IMR-90 (cell line): ENCODE data around the gene NOXRED1. TPM values are rescaled to one million over a fixed set of nuclear protein-coding genes. Genes with fewer than 3 reads are reported as not detected.

Source experiments
- ATAC-seq: fragments of 200-7000 bp; cut with Tn5 transposase; 2 replicates; pipeline ENCODE4 v1.9.1; 2020; ENCODE audit warnings: low read depth, mild to moderate bottlenecking, moderate library complexity
- BruUV-seq: library from RNA; stranded (reverse); fragments of 400-500 nt; replicated peaks from 2 replicates; lab custom pipeline; 2021; lab: Mats Ljungman, UMichigan
- CTCF ChIA-PET: fragments of 300-600 bp; formaldehyde crosslinking; extraction: SDS; loops from one replicate; lab custom pipeline; 2021; ENCODE audit warnings: antibody characterized with exemption; lab: Yijun Ruan, JAX
- POLR2A ChIA-PET: fragments of 300-600 bp; sonication (Branson Sonifier 250); formaldehyde crosslinking; loops from one replicate; lab custom pipeline; 2022; ENCODE audit warnings: antibody characterized with exemption; ENCODE audit not compliant: unreplicated experiment; lab: Charles Lee
- DNase-seq: peaks from one replicate; pipeline ENCODE4 v3.0.0; 2013
- H2AFZ ChIP-seq: replicated peaks from 2 replicates; pipeline ENCODE3; 2013; ENCODE audit warnings: low read length, mild to moderate bottlenecking; ENCODE audit not compliant: poor library complexity
- H2AK5ac ChIP-seq: 2 replicates; pipeline ENCODE4 v1.6.1; 2013; ENCODE audit warnings: low read depth, low read length, inconsistent platforms
- H2AK9ac ChIP-seq: replicated peaks from 2 replicates; pipeline ENCODE3; 2013; ENCODE audit warnings: mild to moderate bottlenecking, low read depth, low read length, moderate library complexity; ENCODE audit not compliant: poor library complexity
- H2BK120ac ChIP-seq: 2 replicates; pipeline ENCODE4 v1.6.1; 2013; ENCODE audit warnings: low read depth, low read length, inconsistent platforms
- H2BK15ac ChIP-seq: 3 replicates; pipeline ENCODE4 v1.6.1; 2013; ENCODE audit warnings: low read depth, low read length, inconsistent platforms
- H2BK20ac ChIP-seq: 2 replicates; pipeline ENCODE4 v1.6.1; 2013; ENCODE audit warnings: low read depth, mild to moderate bottlenecking, inconsistent platforms, low read length, moderate library complexity
- H2BK5ac ChIP-seq: 2 replicates; pipeline ENCODE4 v1.6.1; 2013; ENCODE audit warnings: mild to moderate bottlenecking, low read depth, low read length, inconsistent platforms; ENCODE audit not compliant: poor library complexity, severe bottlenecking
- H3K14ac ChIP-seq: replicated peaks from 2 replicates; pipeline ENCODE4 v1.6.1; 2013; ENCODE audit warnings: low read depth, low read length, inconsistent platforms
- H3K18ac ChIP-seq: 2 replicates; pipeline ENCODE4 v1.6.1; 2013; ENCODE audit warnings: low read depth, low read length, control low read depth
- H3K23ac ChIP-seq: 2 replicates; pipeline ENCODE4 v1.6.1; 2013; ENCODE audit warnings: low read depth, low read length, inconsistent platforms
- H3K27ac ChIP-seq: 2 replicates; pipeline ENCODE4 v1.5.1; 2013; ENCODE audit warnings: mild to moderate bottlenecking, control low read depth, low read length; ENCODE audit not compliant: insufficient read depth
- H3K27me3 ChIP-seq: 2 replicates; pipeline ENCODE4 v1.6.1; 2013; ENCODE audit warnings: low read length; ENCODE audit not compliant: control insufficient read depth, insufficient read depth
- H3K36me3 ChIP-seq: 2 replicates; pipeline ENCODE4 v1.6.1; 2013; ENCODE audit warnings: low read length, mixed read lengths; ENCODE audit not compliant: control insufficient read depth, insufficient read depth
- H3K4ac ChIP-seq: 2 replicates; pipeline ENCODE4 v1.6.1; 2013; ENCODE audit warnings: low read depth, low read length, inconsistent platforms
- H3K4me1 ChIP-seq: 2 replicates; pipeline ENCODE4 v1.6.1; 2013; ENCODE audit warnings: low read length, mixed read lengths; ENCODE audit not compliant: control insufficient read depth, insufficient read depth
- H3K4me2 ChIP-seq: 2 replicates; pipeline ENCODE4 v1.6.1; 2013; ENCODE audit warnings: low read depth, mild to moderate bottlenecking, control low read depth, low read length, moderate library complexity
- H3K4me3 ChIP-seq: 2 replicates; pipeline ENCODE4 v1.5.1; 2013; ENCODE audit warnings: low read depth, mild to moderate bottlenecking, control low read depth, low read length, moderate library complexity; ENCODE audit not compliant: insufficient read depth
- H3K56ac ChIP-seq: 2 replicates; pipeline ENCODE4 v1.6.1; 2013; ENCODE audit warnings: low read length, inconsistent platforms; ENCODE audit not compliant: insufficient read depth; ENCODE audit errors: extremely low read depth
- H3K79me1 ChIP-seq, 2 experiments: 2 replicates each; pipeline ENCODE4 v1.6.1; 2013; ENCODE audit warnings: low read length in 2 of 2, inconsistent platforms in 1 of 2, low read depth in 1 of 2
- H3K9ac ChIP-seq: 2 replicates; pipeline ENCODE4 v1.6.1; 2013; ENCODE audit warnings: low read depth, low read length, control low read depth
- H3K9me1 ChIP-seq: 2 replicates; pipeline ENCODE4 v1.6.1; 2013; ENCODE audit warnings: low read length, inconsistent platforms; ENCODE audit not compliant: insufficient read depth
- H3K9me3 ChIP-seq: 2 replicates; pipeline ENCODE4 v1.6.1; 2013; ENCODE audit warnings: low read length; ENCODE audit not compliant: control insufficient read depth, insufficient read depth
- H4K20me1 ChIP-seq: 2 replicates; pipeline ENCODE4 v1.6.1; 2013; ENCODE audit warnings: low read length, inconsistent platforms; ENCODE audit not compliant: insufficient read depth
- H4K5ac ChIP-seq: 2 replicates; pipeline ENCODE4 v1.6.1; 2013; ENCODE audit warnings: mild to moderate bottlenecking, low read depth, low read length, control low read depth
- H4K8ac ChIP-seq, 2 experiments: 2 replicates each; pipeline ENCODE4 v1.6.1; 2013; ENCODE audit warnings: low read depth in 2 of 2, low read length in 2 of 2, control low read depth in 1 of 2, inconsistent platforms in 1 of 2
- H4K91ac ChIP-seq: 2 replicates; pipeline ENCODE4 v1.6.1; 2013; ENCODE audit warnings: low read depth, low read length, inconsistent platforms; ENCODE audit not compliant: insufficient read depth
- WGBS, 2 experiments: methylation state at CpG; one replicate each; pipeline versions ENCODE4 v1.1.5 to v1.1.7; 2013; ENCODE audit warnings: missing lambda C conversion rate in 2 of 2; ENCODE audit not compliant: insufficient read length in 1 of 2; ENCODE audit errors: extremely low coverage in 2 of 2; 5-methylcytosine and 5-hydroxymethylcytosine counted together
- dilution Hi-C: fragments of 300-500 bp; cut with HindIII; formaldehyde crosslinking; loops from one replicate; pipeline ENCODE4 v1.14.3; 2018; ENCODE audit warnings: low sequenced_read_pairs; ENCODE audit not compliant: unreplicated experiment
- in situ Hi-C: fragments of 300-500 bp; cut with MboI; formaldehyde crosslinking; loops from 3 replicates; pipeline ENCODE4 v1.14.3; 2019; ENCODE audit warnings: low sequenced_read_pairs, inconsistent platforms, mixed read lengths
- intact Hi-C: fragments of 100-400 bp; cut with micrococcal nuclease; formaldehyde crosslinking; loops from 2 replicates; pipeline ENCODE4 v1.10.0; 2022
- polyA plus RNA-seq, 3 experiments: library from polyadenylated mRNA; depleted of rRNA; stranded (reverse); fragments of >200 nt; gene quantifications; 2 replicates each; pipeline ENCODE4 v1.2.3, GENCODE V29; 2012; ENCODE audit warnings: low replicate concordance in 1 of 3
- total RNA-seq: library from RNA; depleted of rRNA; stranded (reverse); fragments of >200 nt; gene quantifications from 2 replicates; pipeline ENCODE4 v1.2.3, GENCODE V29; 2012
- TF ChIP-seq, protein P1 (sequence below): conservative IDR thresholded peaks from 2 replicates; pipeline ENCODE4 v1.5.1; 2012; ENCODE audit warnings: mild to moderate bottlenecking, low read depth, low read length, improper control_type of control experiment
- TF ChIP-seq, protein P2 (sequence below): fragments of 150-350 bp; IDR thresholded peaks from 2 replicates; pipeline ENCODE4 v1.6.1; 2016; ENCODE audit warnings: low read depth, mild to moderate bottlenecking, low read length, moderate library complexity, borderline replicate concordance

Gene NOXRED1
- total and polyA plus RNA-seq, 2 of the 4 experiments (the other 2 are of a cell fraction) = under 0.01 to 0.14 TPM

DNA sequence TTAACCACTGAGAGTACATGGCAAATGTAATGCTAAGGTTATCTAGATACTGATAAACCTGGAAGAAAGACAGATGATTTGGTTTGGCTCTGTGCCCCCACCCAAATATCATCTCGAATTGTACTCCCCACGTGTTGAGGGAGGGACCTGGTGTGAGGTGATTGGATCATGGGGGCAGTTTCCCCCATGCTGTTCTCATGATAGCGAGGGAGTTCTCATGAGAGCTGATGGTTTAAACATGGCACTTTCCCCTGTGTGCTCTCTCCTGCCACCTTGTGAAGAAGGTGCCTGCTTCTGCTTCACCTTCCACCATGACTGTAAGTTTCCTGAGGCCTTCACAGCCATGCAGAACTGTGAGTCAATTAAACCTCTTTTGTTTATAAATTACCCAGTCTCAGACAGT, 14.2 kb downstream of the NOXRED1 start:
- no peak overlapping the region for H4K91ac ChIP-seq
- H3K23ac ChIP-seq = no peak overlapping the region
- no peak overlapping the region for H3K14ac ChIP-seq
- intact Hi-C loops (no loop called here), in situ Hi-C loops (no loop called here), dilution Hi-C loops (no loop called here)
- no peak overlapping the region for H2BK5ac ChIP-seq
- no peak overlapping the region for H2AFZ ChIP-seq
- no CpG with 5 or more reads among the region's 3 CpGs for WGBS, 2 experiments
- H3K79me1 ChIP-seq = no peaks in the 10 kb centered on the region
- no peak overlapping the region for H3K56ac ChIP-seq
- DNase-seq (no peak), ATAC-seq (peak; percentile 37; the same call in 1 of the 2 replicates)
- no peak overlapping the region for H3K9ac ChIP-seq
- H3K36me3 ChIP-seq = no peaks in the 10 kb centered on the region
- no peak overlapping the region for H4K5ac ChIP-seq
- H2BK15ac ChIP-seq = no peak overlapping the region
- H2BK20ac ChIP-seq = no peak overlapping the region
- H3K9me3 ChIP-seq = no peaks in the 10 kb centered on the region
- H3K27me3 ChIP-seq = peaks cover 10% of the 10 kb centered on the region
- no peak overlapping the region for H3K18ac ChIP-seq
- H3K4me2 ChIP-seq = no peak overlapping the region
- H4K20me1 ChIP-seq = no peaks in the 10 kb centered on the region
- CTCF ChIA-PET = no interaction called here
- no peak overlapping the region for H2AK5ac ChIP-seq
- H3K4me3 ChIP-seq = no peak overlapping the region
- H3K4ac ChIP-seq = no peak overlapping the region
- H3K27ac ChIP-seq = no peak overlapping the region
- no peak overlapping the region for H2AK9ac ChIP-seq
- TF ChIP-seq, protein P1, sequence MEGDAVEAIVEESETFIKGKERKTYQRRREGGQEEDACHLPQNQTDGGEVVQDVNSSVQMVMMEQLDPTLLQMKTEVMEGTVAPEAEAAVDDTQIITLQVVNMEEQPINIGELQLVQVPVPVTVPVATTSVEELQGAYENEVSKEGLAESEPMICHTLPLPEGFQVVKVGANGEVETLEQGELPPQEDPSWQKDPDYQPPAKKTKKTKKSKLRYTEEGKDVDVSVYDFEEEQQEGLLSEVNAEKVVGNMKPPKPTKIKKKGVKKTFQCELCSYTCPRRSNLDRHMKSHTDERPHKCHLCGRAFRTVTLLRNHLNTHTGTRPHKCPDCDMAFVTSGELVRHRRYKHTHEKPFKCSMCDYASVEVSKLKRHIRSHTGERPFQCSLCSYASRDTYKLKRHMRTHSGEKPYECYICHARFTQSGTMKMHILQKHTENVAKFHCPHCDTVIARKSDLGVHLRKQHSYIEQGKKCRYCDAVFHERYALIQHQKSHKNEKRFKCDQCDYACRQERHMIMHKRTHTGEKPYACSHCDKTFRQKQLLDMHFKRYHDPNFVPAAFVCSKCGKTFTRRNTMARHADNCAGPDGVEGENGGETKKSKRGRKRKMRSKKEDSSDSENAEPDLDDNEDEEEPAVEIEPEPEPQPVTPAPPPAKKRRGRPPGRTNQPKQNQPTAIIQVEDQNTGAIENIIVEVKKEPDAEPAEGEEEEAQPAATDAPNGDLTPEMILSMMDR = peak; percentile 11; the same call in 1 of the 2 replicates
- TF ChIP-seq, protein P2, sequence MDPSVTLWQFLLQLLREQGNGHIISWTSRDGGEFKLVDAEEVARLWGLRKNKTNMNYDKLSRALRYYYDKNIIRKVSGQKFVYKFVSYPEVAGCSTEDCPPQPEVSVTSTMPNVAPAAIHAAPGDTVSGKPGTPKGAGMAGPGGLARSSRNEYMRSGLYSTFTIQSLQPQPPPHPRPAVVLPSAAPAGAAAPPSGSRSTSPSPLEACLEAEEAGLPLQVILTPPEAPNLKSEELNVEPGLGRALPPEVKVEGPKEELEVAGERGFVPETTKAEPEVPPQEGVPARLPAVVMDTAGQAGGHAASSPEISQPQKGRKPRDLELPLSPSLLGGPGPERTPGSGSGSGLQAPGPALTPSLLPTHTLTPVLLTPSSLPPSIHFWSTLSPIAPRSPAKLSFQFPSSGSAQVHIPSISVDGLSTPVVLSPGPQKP = no peak
- POLR2A ChIA-PET = no interaction called here
- H4K8ac ChIP-seq = no peak overlapping the region
- no peaks in the 10 kb centered on the region for H3K9me1 ChIP-seq
- no peaks in the 10 kb centered on the region for H3K4me1 ChIP-seq
- no TSS peak for BruUV-seq
- H2BK120ac ChIP-seq = no peak overlapping the region
